WERI-Rb-1 (cell line): ENCODE measurements around the gene KDM4C.

Experiments used
- DNase-seq: peaks from one replicate; pipeline ENCODE4 v3.0.0-alpha.2; 2020
- H3K27ac ChIP-seq: fragments of 250-450 bp; sonication (Bioruptor Pico); 2 replicates; pipeline ENCODE4 v1.5.1; 2020; ENCODE audit warnings: mild to moderate bottlenecking, moderate library complexity
- H3K27me3 ChIP-seq: fragments of 250-450 bp; sonication (Bioruptor Pico); 2 replicates; pipeline ENCODE4 v1.5.1; 2021; ENCODE audit warnings: mild to moderate bottlenecking, low read depth, moderate library complexity; ENCODE audit not compliant: insufficient read depth, severe bottlenecking
- H3K36me3 ChIP-seq: fragments of 250-450 bp; sonication (Bioruptor Pico); 2 replicates; pipeline ENCODE4 v1.5.1; 2020; ENCODE audit warnings: mild to moderate bottlenecking, moderate library complexity
- H3K4me3 ChIP-seq: 2 replicates; pipeline ENCODE4 v1.5.1; 2011; ENCODE audit warnings: low read depth, mild to moderate bottlenecking, control low read depth, low read length
- H3K9me3 ChIP-seq: fragments of 250-450 bp; sonication (Bioruptor Pico); 2 replicates; pipeline ENCODE4 v1.5.1; 2021; ENCODE audit warnings: mild to moderate bottlenecking, moderate library complexity; ENCODE audit not compliant: severe bottlenecking
- CTCF ChIP-seq: IDR thresholded peaks from 2 replicates; pipeline ENCODE4 v1.5.1; 2011; ENCODE audit warnings: low read depth, mild to moderate bottlenecking, control low read depth, inconsistent platforms, low read length

The KDM4C gene

GRCh38 chr9:6877671-6878161, 119.9 kb downstream of the KDM4C start:
- no peak overlapping the region for H3K4me3 ChIP-seq
- no peaks in the 10 kb centered on the region for H3K9me3 ChIP-seq
- no peak for DNase-seq
- no peaks in the 10 kb centered on the region for H3K36me3 ChIP-seq
- no peak for TF ChIP-seq CTCF
- H3K27ac ChIP-seq = no peak overlapping the region
- H3K27me3 ChIP-seq = no peaks in the 10 kb centered on the region

DNA sequence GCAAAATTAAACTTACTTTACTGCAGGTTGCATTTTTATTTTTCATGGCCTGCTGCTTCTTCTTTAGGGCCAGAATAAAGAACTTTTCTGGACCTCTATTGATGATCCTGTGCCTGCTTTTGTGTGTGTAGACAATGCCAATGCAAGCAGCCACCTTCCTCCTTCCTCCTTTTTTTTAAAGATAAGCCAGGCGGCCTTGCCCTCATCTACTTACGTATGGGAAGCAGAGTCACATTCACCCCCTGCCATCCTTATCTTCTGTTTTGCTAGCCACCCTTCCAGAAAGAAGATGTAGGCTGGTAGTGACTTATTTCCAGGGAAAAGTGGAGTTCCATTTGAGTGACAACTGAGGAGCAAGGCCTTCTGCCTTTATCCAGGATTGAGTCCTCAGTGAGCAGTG, 122.9 kb downstream of the KDM4C start:
- H3K9me3 ChIP-seq = no peaks in the 10 kb centered on the region
- no peaks in the 10 kb centered on the region for H3K36me3 ChIP-seq
- no peak for DNase-seq
- TF ChIP-seq CTCF = no peak
- H3K27me3 ChIP-seq = no peaks in the 10 kb centered on the region
- H3K4me3 ChIP-seq = no peak overlapping the region
- H3K27ac ChIP-seq = no peak overlapping the region

- no peak for TF ChIP-seq CTCF
- DNase-seq = no peak
- Histone ChIP-seq H3K36me3 (no peaks in the 10 kb centered on the region), H3K27ac (no peak overlapping the region), H3K4me3 (no peak overlapping the region), H3K9me3 (no peaks in the 10 kb centered on the region), H3K27me3 (no peaks in the 10 kb centered on the region)
Measured at GRCh38 chr9:6884101-6884500, 126.3 kb downstream of the KDM4C start.

- no peak for DNase-seq
- no peak overlapping the region for H3K4me3 ChIP-seq
- no peaks in the 10 kb centered on the region for H3K36me3 ChIP-seq
- no peak for TF ChIP-seq CTCF
- H3K27me3 ChIP-seq = no peaks in the 10 kb centered on the region
- H3K9me3 ChIP-seq = no peaks in the 10 kb centered on the region
- no peak overlapping the region for H3K27ac ChIP-seq
Measured at GRCh38 chr9:6884990-6885389, 127.2 kb downstream of the KDM4C start.

GRCh38 chr9:6887051-6887450, 129.3 kb downstream of the KDM4C start:
- H3K36me3 ChIP-seq = no peaks in the 10 kb centered on the region
- DNase-seq = no peak
- H3K4me3 ChIP-seq = no peak overlapping the region
- H3K27me3 ChIP-seq = no peaks in the 10 kb centered on the region
- no peak for TF ChIP-seq CTCF
- no peak overlapping the region for H3K27ac ChIP-seq
- H3K9me3 ChIP-seq = no peaks in the 10 kb centered on the region

- no peaks in the 10 kb centered on the region for H3K36me3 ChIP-seq
- DNase-seq = no peak
- no peaks in the 10 kb centered on the region for H3K27me3 ChIP-seq
- TF ChIP-seq CTCF = no peak
- H3K27ac ChIP-seq = no peak overlapping the region
- no peaks in the 10 kb centered on the region for H3K9me3 ChIP-seq
- H3K4me3 ChIP-seq = no peak overlapping the region
Measured at GRCh38 chr9:6889868-6890267, 132.1 kb downstream of the KDM4C start.
